Stimulated activated CD4-positive, alpha-beta T cell treated with anti-CD3 and anti-CD28 coated beads, Interleukin-4, amount 100 ng/mL, for 4 hours (primary cell): Measurements from ENCODE around the gene PLD3.
A peak's percentile ranks its signal among the peaks of the same experiment; 100 is the strongest.
"Not testable (repeated sequence)": the region's sequence is repeated elsewhere in the genome, so short reads cannot be mapped to it uniquely, and the experiment has no call there.

Source experiments
- DNase-seq, 2 experiments: peaks; one replicate each; pipeline ENCODE4 v3.0.0-alpha.2; 2020

Gene PLD3

DNA sequence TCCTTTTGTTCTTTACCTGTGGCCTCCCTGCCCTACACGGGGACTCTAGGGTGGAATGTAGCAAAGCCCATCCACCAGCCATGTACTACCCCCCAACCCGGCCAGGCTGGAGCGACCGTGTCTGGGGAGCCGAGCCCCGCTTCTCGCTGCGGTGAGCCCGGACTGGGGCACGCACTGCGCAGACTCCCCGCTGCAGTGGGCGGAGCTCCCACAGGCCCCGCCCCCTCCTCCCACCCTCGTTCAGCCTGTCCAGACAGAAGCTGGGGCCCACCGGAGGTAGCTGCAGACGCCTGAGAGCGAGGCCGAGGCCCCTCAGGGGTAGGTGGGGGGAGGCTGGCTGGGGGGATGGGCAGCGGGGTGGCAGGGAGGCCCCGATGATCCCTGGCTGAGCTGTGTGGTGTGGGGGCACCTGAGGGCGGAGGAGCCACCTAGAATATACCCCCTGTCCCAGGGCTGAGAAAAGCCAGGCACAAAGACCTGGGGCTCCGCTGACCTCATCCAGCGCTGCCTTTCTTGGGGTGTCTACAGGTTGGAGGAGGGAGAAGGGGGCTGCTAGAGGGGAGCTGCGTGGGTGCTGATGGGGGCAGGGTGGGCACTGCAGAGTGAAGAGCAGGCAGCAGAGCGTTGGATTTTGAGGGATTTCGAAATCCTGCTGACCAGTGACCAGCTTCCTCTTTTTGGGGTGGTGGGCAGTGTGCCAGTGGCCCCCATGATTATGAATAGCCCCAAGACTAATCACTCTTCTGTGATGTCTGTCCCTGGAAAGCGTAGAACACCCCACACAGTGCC is 17.3 kb downstream of the PLD3 start:
- DNase-seq = peak; percentile 10 to 59

DNA sequence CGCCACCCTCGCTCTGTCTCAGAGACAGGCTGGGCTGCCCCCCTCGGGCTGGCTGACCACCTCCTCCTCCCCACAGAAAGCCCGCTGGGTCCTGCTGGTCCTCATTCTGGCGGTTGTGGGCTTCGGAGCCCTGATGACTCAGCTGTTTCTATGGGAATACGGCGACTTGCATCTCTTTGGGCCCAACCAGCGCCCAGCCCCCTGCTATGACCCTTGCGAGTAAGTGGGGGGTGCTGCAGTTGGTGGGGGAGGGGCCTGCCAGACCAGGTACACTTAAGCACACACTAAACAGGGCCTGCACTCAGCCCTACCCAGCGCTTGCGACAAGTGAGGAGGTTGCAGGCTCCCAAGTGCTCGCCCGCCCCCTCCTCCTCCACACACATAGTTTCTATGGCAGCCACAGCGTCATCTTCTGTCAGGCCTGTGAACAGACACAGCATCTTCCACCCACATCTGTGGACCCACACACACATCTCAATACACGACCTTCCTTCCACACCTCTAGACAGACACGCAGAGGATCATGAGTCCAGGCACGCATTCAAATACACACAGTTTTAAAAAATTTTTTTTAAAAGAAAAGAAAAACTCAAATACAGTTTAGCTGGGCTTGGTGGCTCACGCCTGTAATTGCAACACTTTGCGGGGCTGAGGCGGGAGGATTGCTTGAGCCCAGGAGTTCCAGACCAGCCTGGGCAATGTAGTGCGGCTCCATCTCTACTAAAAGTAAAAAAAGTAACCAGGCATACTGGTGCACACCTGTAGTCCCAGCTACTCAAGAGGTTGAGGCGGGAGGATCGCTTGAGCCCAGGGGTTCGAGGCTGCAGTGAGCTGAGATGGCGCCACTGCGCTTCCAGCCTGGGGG is 18.4 kb downstream of the PLD3 start:
- DNase-seq = no peak

DNA sequence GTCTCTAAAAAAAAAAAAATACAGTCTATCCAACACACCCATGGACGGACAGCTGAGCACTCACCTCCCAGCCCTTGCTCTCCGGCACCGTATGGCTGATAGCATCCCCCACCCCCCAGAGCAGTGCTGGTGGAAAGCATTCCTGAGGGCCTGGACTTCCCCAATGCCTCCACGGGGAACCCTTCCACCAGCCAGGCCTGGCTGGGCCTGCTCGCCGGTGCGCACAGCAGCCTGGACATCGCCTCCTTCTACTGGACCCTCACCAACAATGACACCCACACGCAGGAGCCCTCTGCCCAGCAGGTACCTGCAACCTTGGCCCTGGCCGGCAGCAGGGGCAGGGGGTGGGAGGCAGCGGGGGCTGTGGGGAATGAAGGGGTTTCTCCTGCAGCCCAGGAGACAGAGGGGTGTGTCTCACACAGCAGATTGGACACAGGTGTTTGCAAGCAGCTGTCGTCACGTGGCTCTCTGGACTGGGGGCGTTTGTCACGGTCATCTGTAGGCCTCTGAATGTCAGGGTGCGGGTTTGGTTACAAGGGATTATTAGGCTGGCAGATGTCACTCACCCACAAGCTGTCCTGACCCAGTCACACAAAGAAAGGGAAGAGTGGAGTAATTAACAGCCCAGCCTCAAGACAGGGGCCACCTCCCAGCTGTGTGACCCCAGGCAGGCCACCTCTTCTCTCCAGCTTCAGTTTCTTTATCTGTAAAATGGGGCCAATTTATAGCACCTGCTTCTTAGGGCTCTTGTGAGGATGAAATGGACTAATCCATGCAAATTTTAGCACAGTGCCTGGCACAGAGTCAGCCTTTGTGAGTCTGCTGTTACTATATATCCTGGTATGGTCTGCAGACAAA is 19.3 kb downstream of the PLD3 start:
- DNase-seq = no peak

DNA sequence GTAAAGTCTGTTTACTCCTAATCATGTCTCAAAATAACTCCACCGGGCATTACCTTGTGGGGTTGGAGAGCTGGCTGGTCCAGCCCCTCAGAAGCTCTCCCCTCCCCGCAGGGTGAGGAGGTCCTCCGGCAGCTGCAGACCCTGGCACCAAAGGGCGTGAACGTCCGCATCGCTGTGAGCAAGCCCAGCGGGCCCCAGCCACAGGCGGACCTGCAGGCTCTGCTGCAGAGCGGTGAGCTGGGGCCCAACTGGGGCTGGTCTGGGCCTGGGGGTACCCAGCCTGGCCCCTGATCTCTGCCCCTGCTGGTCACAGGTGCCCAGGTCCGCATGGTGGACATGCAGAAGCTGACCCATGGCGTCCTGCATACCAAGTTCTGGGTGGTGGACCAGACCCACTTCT is 21.3 kb downstream of the PLD3 start:
- DNase-seq = no peak

DNA sequence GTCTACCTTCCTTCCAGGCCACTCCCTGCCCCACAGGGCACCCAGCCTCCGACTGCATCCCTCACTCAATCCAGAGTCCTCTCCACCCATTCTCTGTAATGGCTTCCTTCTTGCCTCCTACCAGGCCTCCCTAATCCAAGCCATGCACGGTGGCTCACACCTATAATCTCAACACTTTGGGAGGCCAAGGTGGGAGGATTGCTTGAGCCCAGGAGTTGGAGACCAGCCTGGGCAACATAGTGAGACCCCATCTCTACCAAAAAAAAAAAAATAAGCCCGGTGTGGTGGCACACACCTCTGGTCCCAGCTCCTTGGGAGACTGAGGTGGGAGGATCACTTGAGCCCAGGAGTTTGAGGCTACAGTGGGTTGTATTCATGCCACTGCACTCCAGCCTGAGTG is 21.8 kb downstream of the PLD3 start:
- DNase-seq = not testable (repeated sequence)

DNA sequence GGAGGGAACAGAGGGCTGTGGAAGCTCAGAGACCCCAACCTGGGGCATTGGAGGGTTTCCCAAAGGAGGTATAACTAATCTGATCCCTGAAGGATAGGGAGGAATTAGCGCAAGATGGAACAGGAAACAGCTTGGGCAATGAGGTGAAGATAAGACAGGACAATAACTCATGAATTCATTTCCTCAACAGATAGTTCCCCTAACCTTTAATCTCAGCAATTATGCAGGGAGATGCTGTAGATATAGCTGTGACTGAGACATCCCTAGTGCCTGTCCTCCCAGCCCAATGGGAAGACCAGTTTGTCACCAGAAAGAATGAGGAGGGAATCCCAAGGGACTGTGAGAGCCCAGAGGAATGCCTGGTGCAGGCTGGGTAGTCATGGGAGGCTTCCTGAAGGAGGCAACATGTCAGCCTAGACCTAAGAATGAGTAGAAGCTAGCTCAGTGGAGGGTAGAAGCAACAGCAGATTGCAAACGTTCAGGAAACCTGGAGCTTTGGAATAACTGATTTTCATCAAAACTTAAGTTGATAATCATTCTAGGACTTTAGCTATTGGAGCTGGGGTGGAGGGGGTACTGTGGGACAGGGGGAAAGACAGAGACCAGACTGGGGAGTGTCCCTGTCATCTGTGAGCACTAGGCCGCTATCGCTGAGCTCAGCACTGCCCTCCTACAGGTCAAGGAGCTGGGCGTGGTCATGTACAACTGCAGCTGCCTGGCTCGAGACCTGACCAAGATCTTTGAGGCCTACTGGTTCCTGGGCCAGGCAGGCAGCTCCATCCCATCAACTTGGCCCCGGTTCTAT is 22.7 kb downstream of the PLD3 start:
- no peak for DNase-seq

DNA sequence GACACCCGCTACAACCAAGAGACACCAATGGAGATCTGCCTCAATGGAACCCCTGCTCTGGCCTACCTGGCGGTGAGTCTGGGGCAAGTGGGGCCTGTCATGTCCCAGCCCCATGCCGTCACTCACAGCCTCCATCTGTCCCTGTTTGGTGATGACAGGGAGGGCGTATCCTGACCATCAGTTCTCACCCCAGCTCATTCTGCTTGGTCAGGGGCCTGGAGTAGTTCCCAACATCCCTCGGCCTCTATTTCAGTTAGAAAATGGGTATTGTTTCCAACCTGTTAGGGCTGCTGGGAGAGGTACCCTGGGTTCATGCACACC is 23.3 kb downstream of the PLD3 start:
- no peak for DNase-seq

DNA sequence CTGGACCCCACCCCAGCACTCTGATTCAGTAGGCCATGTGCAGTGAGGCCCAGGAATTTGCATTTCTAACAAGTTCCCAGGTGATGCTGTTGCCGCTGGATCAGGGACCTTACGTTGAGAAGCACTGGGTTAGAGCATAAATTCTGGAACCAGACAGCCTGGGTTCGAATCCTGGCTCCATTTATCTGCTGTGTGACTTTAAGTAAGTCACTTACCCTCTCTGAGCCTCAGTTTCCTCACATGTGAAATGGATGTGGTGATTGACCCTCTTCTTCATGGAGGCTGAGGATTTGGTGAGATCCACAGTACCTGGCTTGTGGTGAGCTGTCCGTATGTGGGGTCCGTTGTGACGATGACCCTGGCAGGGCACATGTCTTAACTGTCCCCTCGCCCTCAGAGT is 25.6 kb downstream of the PLD3 start:
- DNase-seq = no peak

DNA sequence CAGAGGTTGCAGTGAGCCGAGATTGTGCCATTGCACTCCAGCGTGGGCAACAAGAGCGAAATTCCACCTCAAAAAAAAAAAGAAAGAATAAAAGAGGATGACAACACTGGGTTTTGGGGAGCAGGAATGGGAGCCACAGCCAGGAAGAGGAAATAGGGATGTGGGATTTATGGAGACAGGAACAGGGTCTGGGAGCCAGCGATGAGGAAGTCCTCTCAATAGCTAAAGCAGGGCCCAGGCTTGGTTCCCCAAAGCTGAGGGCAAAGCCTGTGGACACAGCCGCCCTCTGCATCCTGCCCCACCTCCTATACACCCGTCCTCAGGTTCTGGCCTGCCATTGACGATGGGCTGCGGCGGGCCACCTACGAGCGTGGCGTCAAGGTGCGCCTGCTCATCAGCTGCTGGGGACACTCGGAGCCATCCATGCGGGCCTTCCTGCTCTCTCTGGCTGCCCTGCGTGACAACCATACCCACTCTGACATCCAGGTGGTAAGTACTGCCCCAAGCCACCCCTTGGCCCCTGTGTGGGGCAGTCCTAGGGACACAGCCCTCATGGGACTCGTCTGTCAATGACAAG is 27.9 kb downstream of the PLD3 start:
- DNase-seq = no peak

DNA sequence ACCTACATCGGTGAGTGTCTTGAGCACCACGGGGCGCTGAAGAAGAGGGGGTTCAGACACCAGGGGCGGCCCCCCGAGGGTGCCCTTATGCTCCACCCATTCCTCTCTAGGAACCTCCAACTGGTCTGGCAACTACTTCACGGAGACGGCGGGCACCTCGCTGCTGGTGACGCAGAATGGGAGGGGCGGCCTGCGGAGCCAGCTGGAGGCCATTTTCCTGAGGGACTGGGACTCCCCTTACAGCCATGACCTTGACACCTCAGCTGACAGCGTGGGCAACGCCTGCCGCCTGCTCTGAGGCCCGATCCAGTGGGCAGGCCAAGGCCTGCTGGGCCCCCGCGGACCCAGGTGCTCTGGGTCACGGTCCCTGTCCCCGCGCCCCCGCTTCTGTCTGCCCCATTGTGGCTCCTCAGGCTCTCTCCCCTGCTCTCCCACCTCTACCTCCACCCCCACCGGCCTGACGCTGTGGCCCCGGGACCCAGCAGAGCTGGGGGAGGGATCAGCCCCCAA is 29.4 kb downstream of the PLD3 start:
- no peak for DNase-seq

DNA sequence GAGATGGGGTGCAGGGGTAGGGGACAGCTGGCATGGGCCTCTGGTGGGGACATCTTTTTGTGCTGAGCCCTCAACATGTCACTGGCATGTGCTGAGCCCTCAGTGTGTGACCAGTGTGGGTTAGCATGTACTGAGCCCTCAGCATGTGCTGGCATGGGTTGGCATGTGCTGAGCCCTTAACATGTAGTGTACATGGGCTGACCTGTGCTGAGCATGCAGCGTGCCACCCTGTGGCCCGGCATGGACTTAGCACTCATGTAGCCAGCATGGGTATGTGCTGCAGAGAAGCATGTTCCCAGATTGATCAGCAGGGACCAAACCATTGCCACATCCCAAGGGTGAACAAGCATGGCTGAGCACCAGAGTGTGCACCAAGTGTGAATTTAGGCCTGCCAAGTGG is 30.0 kb downstream of the PLD3 start:
- DNase-seq = no peak

DNA sequence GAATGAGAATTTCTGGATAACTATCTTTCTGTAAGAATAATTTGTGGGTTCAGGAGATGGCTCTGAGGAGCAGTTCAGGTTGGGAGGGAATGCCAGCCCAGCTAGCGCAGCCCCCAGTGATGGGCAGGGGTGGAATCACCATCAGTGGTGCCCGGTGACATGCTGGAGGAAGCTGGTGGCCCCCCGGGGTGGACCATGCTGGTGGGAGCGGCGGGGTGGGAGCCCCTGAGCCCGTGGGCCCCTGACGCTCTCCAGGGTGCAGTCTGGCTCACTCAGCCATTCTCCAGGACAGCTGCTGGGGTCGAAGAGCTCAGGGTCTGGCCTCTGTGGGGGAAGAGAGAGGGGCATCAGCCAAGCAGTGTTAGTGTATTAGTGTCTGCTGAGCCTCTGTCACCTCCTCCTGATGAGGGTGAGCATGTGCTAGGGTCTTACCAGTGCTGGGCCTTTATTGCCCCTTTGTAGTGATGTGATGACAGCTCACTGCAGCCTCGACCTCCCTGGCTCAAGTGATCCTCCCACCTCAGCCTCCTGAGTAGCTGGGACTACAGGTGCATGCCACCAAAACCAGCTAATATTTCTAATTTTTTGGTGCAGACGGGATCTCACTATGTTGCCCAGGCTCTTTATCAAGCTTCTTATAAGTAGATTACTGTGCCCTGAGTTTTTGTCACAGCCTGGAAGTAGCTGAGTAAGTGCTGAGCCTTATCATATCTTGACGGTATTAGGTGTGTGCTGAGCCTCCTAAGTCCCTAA is 31.1 kb downstream of the PLD3 start:
- no peak for DNase-seq

DNA sequence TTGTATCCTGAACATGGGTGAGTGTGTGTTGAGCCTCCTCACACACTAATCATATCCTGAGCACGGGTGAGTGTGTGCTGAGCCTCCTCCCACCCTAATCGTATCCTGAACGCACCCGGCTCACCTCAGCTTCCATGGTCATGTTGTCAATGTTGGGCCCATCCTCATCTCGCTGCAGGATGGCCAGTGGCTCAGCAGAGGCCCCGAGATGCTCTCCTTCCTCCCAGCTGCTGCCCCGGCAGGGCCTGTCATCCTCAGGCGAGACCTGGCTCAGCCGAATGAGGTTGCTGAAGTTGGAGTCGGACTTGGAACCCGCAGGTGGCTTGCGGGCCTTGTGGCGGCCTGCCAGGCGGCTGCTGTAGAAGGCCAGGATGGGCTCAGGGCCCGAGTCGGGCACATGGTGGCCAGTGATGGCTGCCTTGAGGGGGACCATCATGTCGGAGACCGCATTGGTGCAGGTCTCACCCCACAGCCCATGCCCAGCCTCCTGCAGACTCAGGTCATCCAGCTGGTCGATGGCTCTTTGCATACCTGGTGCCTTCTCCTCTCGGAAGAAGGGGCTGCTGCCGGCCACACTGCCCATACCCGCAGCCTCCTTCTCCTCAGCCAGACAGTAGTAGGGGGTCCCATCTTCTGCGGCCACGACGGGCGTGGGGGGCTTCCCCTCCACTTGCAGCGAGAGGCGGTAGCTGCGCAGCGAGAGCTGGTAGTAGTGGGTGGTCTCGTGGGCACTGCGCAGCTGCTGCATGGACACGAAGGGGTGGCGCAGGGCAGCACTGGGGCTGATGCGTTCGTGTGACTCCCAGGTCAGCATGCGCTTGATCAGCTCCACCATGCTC is 31.9 kb downstream of the PLD3 start:
- DNase-seq = no peak

DNA sequence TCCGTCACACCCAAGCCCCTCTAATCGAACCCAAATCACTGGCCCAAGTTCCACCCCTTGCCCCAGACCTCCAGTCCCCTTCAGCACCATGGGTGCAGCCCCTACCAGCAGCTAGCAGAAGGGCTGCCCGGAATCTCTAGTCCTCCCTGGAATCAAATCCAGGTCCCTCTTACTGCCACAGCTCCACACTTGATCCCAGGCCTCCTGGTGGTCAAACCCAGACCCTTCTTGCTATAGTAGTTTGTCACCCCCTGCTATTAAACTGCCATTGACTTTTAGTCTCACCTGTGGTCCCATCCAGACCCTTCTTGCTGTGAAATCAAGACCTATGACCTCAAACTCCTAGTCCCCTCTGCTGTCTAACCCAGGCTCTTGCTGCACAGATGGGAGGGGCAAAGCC is 32.8 kb downstream of the PLD3 start:
- DNase-seq = no peak

DNA sequence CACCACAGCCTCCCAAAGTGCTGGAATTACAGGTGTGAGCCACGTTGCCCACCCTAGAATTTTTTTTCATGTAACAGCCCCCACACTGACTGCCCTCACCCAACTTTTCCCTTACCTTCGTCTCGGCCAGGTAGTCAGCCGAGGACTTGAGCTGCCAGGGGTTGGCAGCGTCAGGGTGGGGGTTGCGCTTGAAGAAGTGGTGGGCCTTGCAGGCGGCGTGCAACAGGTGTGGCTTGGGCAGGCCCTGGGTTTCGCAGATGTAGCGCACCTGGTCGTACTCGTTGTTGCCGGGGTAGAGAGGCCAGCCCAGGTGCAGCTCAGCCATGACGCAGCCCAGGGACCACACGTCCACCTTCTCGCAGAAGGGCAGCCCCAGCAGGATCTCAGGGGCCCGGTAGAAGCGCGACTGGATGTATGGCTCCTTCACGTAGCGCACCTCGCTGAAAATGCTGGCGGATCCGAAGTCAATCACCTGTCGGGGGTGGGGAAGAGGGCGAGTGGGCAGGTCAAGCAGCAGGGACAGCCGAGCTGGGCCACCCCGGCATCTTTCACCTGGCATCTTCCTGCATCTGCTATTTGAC is 35.3 kb downstream of the PLD3 start:
- no peak for DNase-seq

DNA sequence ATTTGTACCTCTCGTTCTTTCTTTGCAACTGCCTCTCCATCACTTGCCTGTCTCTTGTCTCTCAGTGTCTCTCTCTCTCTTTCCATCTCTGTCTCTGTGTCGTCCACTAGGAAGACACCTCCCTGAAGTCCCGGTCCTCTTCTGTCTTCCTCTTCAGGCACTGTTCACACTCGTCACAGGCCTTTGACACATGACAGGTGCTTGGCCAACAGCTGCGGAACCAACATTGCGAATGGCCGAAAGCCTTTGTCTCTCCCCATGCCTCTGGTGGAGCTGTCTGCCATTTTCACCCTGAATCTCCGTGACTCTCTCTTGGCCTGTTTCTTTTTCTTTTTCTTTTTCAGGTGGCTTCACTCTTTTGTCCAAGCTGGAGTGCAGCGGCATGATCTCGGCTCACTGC is 38.7 kb downstream of the PLD3 start:
- no peak for DNase-seq

DNA sequence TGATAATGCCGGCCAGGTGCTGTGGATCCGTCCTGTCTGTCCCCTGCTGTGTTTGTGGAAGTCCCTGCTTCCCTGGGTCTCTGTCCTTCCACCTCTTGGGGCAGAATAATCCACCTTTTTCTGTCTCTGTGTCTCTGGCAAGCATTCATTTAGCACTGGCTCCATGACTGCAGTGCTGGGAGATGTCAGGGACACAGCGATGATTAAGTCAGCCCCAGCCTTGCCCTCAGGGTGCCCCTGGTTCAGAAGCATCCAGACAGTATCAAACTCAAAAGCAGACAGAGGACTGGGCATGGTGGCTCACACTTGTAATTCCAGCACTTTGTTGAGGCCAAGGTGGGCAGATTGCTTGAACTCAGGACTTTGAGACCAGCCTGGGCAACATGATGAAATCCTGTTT is 40.0 kb downstream of the PLD3 start:
- DNase-seq = no peak

DNA sequence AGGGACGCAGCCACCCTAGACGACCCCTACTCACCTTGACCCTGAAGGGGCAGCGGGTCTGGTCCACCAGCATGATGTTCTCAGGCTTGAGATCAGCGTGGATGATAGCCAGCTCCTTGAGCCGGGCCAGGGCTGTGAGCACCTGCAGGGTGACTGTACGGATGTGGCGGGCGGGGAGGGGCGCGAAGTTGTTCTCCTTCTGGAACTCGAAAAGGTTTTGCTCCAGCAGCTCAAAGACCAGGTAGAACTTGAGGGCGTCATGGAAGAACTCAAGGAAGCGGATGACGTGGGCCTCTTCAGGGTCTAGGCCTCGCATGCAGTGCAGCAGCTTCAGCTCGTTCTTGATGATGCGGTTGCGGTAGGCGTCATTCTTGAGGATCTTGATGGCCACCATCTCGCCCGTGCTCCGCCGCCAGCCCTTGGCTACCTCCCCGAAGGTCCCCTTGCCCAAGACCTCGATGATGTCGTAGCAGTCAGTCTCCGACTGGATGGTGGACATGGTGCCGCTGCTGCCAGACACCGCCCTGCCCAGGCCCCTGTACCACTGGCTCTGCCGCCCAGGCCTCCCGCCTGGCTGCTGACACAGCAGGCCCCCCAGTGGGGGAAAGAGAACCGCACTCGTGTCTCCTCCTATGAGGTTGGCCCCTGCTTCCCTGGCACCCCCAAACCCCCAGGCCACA is 41.0 kb downstream of the PLD3 start:
- no peak for DNase-seq

DNA sequence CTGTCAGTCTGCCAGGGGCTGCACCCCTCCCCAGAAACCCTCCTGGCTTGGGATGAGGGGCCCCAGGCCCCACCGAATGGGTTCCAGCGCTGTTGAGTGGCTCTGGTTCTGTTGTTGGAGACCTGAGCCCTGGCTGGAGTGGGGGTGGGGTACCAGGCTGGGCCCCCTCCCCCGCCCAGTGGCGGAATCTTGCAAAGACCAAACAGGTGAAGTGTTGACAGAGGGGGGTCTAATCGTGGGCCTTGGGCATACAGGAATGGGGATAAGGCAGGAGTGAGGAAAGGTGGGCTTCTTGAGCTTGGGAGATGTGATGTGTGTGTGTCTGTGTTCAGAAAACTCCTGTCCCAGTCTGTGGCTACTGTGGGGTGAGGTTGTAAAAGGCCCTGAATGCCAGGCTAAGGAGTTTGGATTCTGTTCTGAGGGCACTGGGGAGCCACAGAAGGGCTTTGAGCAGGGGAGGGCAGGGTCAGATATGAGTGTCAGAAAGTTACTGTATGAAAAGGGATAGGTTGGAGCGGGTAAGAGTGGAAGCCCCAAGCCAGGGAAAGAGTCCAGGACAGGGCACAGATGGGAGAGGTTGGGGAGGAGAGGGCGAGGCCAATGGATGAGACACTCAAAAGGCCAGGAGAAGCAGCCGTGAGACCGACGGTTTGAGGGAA is 41.7 kb downstream of the PLD3 start, which contains the start of gene HIPK4:
HIPK4 (minus strand) TSS at position 98 of the 659 bp plus-strand sequence. CDS start 279 bp downstream, outside the sequence.
- no peak for DNase-seq
